K562 (cell line): ENCODE results near the gene AKT2. TPM values are rescaled to one million over a fixed set of nuclear protein-coding genes. Genes with fewer than 3 reads are reported as not detected.

Experiments used
- ATF3 ChIP-seq, 2 experiments: fragments of 450-650 bp in 1 of 2; sonication (generic) in 1 of 2; formaldehyde crosslinking in 1 of 2; IDR thresholded peaks in 1 of 2; conservative IDR thresholded peaks in 1 of 2; 2 replicates each; pipeline versions ENCODE4 v1.6.1 to v1.8.1; 2016 to 2023; ENCODE audit warnings: mild to moderate bottlenecking in 2 of 2, moderate library complexity in 2 of 2, inconsistent platforms in 1 of 2, missing genetic modification reagents in 1 of 2
- BCOR ChIP-seq: fragments of 450-650 bp; IDR thresholded peaks from 2 replicates; pipeline ENCODE4 v1.6.1; 2016
- CBX1 ChIP-seq: sonication (generic); IDR thresholded peaks from 2 replicates; pipeline ENCODE4 v1.6.1; 2016; ENCODE audit warnings: antibody characterized with exemption, low read depth, mild to moderate bottlenecking
- CCAR2 ChIP-seq: fragments of 200-400 bp; formaldehyde crosslinking; IDR thresholded peaks from 2 replicates; pipeline ENCODE4 v1.6.1; 2017; ENCODE audit warnings: mild to moderate bottlenecking, low read depth, low read length
- CXXC5 ChIP-seq: fragments of 250-450 bp; sonication (Bioruptor Pico); IDR thresholded peaks from 2 replicates; pipeline ENCODE4 v1.8.0; 2022; ENCODE audit warnings: inconsistent platforms, mild to moderate bottlenecking, moderate library complexity
- KLF10 ChIP-seq: fragments of 250-450 bp; sonication (Bioruptor Pico); IDR thresholded peaks from 2 replicates; pipeline ENCODE4 v1.6.1; 2021; ENCODE audit warnings: matching md5 sums
- MECOM ChIP-seq: fragments of 250-450 bp; sonication (Bioruptor Pico); IDR thresholded peaks from 2 replicates; pipeline ENCODE4 v1.8.0; 2022; ENCODE audit warnings: inconsistent platforms
- NFIX ChIP-seq: fragments of 250-450 bp; sonication (Bioruptor Pico); IDR thresholded peaks from 2 replicates; pipeline ENCODE4 v1.4.0; 2020; ENCODE audit warnings: low read depth, mild to moderate bottlenecking, moderate library complexity
- SUPT5H ChIP-seq: fragments of 450-650 bp; IDR thresholded peaks from 2 replicates; pipeline ENCODE4 v1.6.1; 2016
- ZBTB5 ChIP-seq: fragments of 450-650 bp; IDR thresholded peaks from 2 replicates; pipeline ENCODE4 v1.6.1; 2017; ENCODE audit warnings: antibody characterized with exemption
- ZNF609 ChIP-seq: sonication (generic); formaldehyde crosslinking; IDR thresholded peaks from 2 replicates; pipeline ENCODE4 v1.8.1; 2023; ENCODE audit warnings: missing genetic modification reagents, mild to moderate bottlenecking, borderline replicate concordance
- polyA plus RNA-seq, 8 experiments: library from polyadenylated mRNA; depleted of rRNA in 4 of 8; stranded (reverse) in 5 of 8; unstranded in 3 of 8; fragments of >200 nt; fragmentation: Nextera tagmentation in 2 of 8; fragmentation: Illumina TruSeq in 1 of 8; extraction: Ambion mirVana in 2 of 8; extraction: Trizol in 1 of 8; gene quantifications; 2 replicates each; pipeline versions ENCODE4 v1.2.1 to v1.2.3, GENCODE V29; 2011 to 2014; ENCODE audit warnings: inconsistent platforms in 1 of 8, missing spikeins in 1 of 8
- total RNA-seq, 7 experiments: library from RNA; depleted of rRNA in 6 of 7; stranded (reverse); fragments of >200 nt in 6 of 7; fragmentation: Illumina TruSeq in 2 of 7; extraction: Trizol in 2 of 7; gene quantifications; 2 replicates each; pipeline versions ENCODE4 v1.2.1 to v1.2.3, GENCODE V29; 2011 to 2021; ENCODE audit warnings: low replicate concordance in 1 of 7
- TF ChIP-seq, protein P1 (sequence below): fragments of 450-650 bp; IDR thresholded peaks from 2 replicates; pipeline ENCODE4 v1.6.1; 2017; ENCODE audit warnings: antibody characterized with exemption, mild to moderate bottlenecking

AKT2 gene
- total and polyA plus RNA-seq, 9 of the 15 experiments (the other 6 are each of a cell fraction or from before 2014, with no cell fraction given) = 1.1 to 132 (median 67.7) TPM

DNA sequence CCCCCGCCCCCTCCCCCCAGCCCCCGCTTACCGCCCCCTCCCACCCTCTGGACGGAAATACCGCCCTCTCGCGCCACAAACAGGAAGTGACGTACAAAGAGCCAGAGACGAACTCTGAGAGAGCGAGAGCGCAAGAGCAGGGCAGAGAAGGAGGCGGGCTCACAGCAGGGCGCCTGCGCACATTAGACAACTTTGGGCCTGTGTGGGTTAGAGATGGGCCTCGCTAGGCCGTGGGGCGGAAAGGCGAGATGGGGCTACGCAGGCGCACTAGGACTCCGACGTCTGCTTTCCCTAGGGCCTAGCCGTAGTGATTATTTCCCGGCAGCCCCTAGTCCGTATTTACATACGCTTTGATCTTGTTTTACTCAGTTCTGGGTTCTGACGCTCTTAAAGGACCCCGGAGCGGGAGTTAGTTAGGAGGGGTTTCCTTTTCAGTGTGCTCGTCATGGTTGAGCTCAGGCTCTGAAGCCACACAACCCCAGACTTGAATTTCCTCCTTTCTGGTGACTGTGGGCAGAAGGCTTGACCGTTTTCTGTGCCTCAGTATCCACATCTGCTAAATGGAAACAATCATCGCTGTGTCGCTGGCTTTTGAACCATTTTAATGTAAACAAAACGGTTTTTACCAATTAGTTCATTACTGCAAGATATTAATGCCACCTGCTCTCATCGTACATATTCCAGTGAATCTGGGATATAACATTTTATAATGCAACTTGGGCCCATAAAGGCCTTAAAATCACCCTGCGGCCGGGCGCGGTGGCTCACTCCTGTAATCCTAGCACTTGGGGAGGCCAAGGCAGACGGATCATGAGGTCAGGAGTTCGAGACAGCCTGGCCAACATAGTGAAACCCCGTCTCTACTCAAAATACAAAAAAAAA is 449 bp upstream of the AKT2 start (continued):
- TF ChIP-seq, protein P1, sequence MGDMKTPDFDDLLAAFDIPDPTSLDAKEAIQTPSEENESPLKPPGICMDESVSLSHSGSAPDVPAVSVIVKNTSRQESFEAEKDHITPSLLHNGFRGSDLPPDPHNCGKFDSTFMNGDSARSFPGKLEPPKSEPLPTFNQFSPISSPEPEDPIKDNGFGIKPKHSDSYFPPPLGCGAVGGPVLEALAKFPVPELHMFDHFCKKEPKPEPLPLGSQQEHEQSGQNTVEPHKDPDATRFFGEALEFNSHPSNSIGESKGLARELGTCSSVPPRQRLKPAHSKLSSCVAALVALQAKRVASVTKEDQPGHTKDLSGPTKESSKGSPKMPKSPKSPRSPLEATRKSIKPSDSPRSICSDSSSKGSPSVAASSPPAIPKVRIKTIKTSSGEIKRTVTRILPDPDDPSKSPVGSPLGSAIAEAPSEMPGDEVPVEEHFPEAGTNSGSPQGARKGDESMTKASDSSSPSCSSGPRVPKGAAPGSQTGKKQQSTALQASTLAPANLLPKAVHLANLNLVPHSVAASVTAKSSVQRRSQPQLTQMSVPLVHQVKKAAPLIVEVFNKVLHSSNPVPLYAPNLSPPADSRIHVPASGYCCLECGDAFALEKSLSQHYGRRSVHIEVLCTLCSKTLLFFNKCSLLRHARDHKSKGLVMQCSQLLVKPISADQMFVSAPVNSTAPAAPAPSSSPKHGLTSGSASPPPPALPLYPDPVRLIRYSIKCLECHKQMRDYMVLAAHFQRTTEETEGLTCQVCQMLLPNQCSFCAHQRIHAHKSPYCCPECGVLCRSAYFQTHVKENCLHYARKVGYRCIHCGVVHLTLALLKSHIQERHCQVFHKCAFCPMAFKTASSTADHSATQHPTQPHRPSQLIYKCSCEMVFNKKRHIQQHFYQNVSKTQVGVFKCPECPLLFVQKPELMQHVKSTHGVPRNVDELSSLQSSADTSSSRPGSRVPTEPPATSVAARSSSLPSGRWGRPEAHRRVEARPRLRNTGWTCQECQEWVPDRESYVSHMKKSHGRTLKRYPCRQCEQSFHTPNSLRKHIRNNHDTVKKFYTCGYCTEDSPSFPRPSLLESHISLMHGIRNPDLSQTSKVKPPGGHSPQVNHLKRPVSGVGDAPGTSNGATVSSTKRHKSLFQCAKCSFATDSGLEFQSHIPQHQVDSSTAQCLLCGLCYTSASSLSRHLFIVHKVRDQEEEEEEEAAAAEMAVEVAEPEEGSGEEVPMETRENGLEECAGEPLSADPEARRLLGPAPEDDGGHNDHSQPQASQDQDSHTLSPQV = peak; percentile 75
- TF ChIP-seq ATF3 (IDR thresholded peaks at IDR 0.05) (no peak), ATF3 (CRISPR knock-in tag; conservative IDR thresholded peaks at IDR 0.05) (0 out of 2 replicates have a peak, but pooled peaks have one; percentile 51), MECOM (CRISPR knock-in tag) (0 out of 2 replicates have a peak, but pooled peaks have one; percentile 55), CXXC5 (CRISPR knock-in tag) (peak; percentile 33), NFIX (no peak), CBX1 (peak; percentile 69; the same call in 1 of the 2 replicates), CCAR2 (no peak), SUPT5H (peak; percentile 19; the same call in 1 of the 2 replicates), BCOR (peak; percentile 100), ZNF609 (CRISPR knock-in tag) (no peak), ZBTB5 (no peak), KLF10 (CRISPR knock-in tag) (no peak)
